Mesendoderm (in vitro differentiated cells): ENCODE data around the gene SHC2.

Source experiments
- DNase-seq: peaks from one replicate; pipeline ENCODE4 v3.0.0; 2013
- H2AK5ac ChIP-seq: 2 replicates; pipeline ENCODE4 v1.6.1; 2013; ENCODE audit warnings: low read length, inconsistent platforms
- H2BK120ac ChIP-seq: 2 replicates; pipeline ENCODE4 v1.6.1; 2013; ENCODE audit warnings: low read depth, mild to moderate bottlenecking, low read length, moderate library complexity, mixed read lengths
- H2BK15ac ChIP-seq: replicated peaks from 2 replicates; pipeline ENCODE4 v1.6.1; 2013; ENCODE audit warnings: low read depth, mild to moderate bottlenecking, moderate library complexity
- H2BK5ac ChIP-seq: 2 replicates; pipeline ENCODE4 v1.6.1; 2013; ENCODE audit warnings: low read length, inconsistent platforms
- H3K18ac ChIP-seq: 2 replicates; pipeline ENCODE4 v1.6.1; 2013; ENCODE audit warnings: mild to moderate bottlenecking, low read length, mixed read lengths
- H3K23ac ChIP-seq: one replicate; pipeline ENCODE4 v1.6.1; 2013; ENCODE audit warnings: low read length
- H3K27ac ChIP-seq: 2 replicates; pipeline ENCODE4 v1.5.1; 2013; ENCODE audit warnings: low read depth, mild to moderate bottlenecking, inconsistent platforms, low read length, moderate library complexity
- H3K27me3 ChIP-seq: 2 replicates; pipeline ENCODE4 v1.6.1; 2013; ENCODE audit warnings: low read length, control low read depth, mild to moderate bottlenecking, inconsistent platforms; ENCODE audit not compliant: insufficient read depth, poor library complexity
- H3K36me3 ChIP-seq: 2 replicates; pipeline ENCODE4 v1.6.1; 2013; ENCODE audit warnings: low read length, inconsistent platforms; ENCODE audit not compliant: control insufficient read depth, insufficient read depth
- H3K4ac ChIP-seq: one replicate; pipeline ENCODE4 v1.6.1; 2013; ENCODE audit warnings: low read depth, mild to moderate bottlenecking, low read length, moderate library complexity
- H3K4me1 ChIP-seq: 2 replicates; pipeline ENCODE4 v1.6.1; 2013; ENCODE audit warnings: low read depth, low read length, inconsistent platforms; ENCODE audit not compliant: control insufficient read depth
- H3K4me2 ChIP-seq: 2 replicates; pipeline ENCODE4 v1.6.1; 2013; ENCODE audit warnings: low read length
- H3K4me3 ChIP-seq: 2 replicates; pipeline ENCODE4 v1.5.1; 2013; ENCODE audit warnings: mild to moderate bottlenecking, low read length
- H3K56ac ChIP-seq: one replicate; pipeline ENCODE4 v1.6.1; 2013; ENCODE audit warnings: low read length
- H3K79me1 ChIP-seq: 2 replicates; pipeline ENCODE4 v1.6.1; 2013; ENCODE audit warnings: low read length, inconsistent platforms
- H3K79me2 ChIP-seq: 2 replicates; pipeline ENCODE4 v1.6.1; 2013; ENCODE audit warnings: mild to moderate bottlenecking, low read length; ENCODE audit not compliant: control insufficient read depth, insufficient read depth
- H3K9ac ChIP-seq: 2 replicates; pipeline ENCODE4 v1.6.1; 2013; ENCODE audit warnings: low read length, inconsistent platforms
- H4K5ac ChIP-seq: one replicate; pipeline ENCODE4 v1.6.1; 2013; ENCODE audit warnings: low read length
- H4K8ac ChIP-seq: one replicate; pipeline ENCODE4 v1.6.1; 2013; ENCODE audit warnings: low read depth, mild to moderate bottlenecking, control low read depth, low read length, moderate library complexity
- WGBS: extraction: QIAGEN DNeasy Blood & Tissue Kit; methylation state at CpG from one replicate; pipeline ENCODE4 v1.1.7; 2013; ENCODE audit warnings: low lambda C conversion rate, missing lambda C conversion rate; ENCODE audit not compliant: insufficient coverage; ENCODE audit errors: extremely low coverage; 5-methylcytosine and 5-hydroxymethylcytosine counted together

SHC2 gene

GRCh38 chr19:379796-380195 is 81.0 kb downstream of the SHC2 start:
- no CpG with 5 or more reads among the region's 16 CpGs for WGBS
- no peak overlapping the region for H2BK120ac ChIP-seq
- no peaks in the 10 kb centered on the region for H3K4me1 ChIP-seq

GRCh38 chr19:378706-379105 is 82.1 kb downstream of the SHC2 start:
- no peaks in the 10 kb centered on the region for H3K79me2 ChIP-seq
- no peak overlapping the region for H3K9ac ChIP-seq
- H2AK5ac ChIP-seq: no peak overlapping the region
- no peak overlapping the region for H4K5ac ChIP-seq
- H3K18ac ChIP-seq: no peak overlapping the region
- no peak overlapping the region for H3K4me2 ChIP-seq
- no peaks in the 10 kb centered on the region for H3K36me3 ChIP-seq
- H3K27me3 ChIP-seq: no peaks in the 10 kb centered on the region
- H2BK120ac ChIP-seq: no peak overlapping the region
- no peak overlapping the region for H3K4ac ChIP-seq
- H3K4me1 ChIP-seq: no peaks in the 10 kb centered on the region
- no peak overlapping the region for H2BK5ac ChIP-seq
- H3K27ac ChIP-seq: no peak overlapping the region
- no peaks in the 10 kb centered on the region for H3K79me1 ChIP-seq
- no peak overlapping the region for H4K8ac ChIP-seq
- H3K23ac ChIP-seq: no peak overlapping the region
- H2BK15ac ChIP-seq: no peak overlapping the region
- WGBS: no CpG with 5 or more reads among the region's 14 CpGs
- H3K56ac ChIP-seq: no peak overlapping the region
- no peak for DNase-seq
- no peak overlapping the region for H3K4me3 ChIP-seq

More at GRCh38 chr19:379796-380195, 81.0 kb downstream of the SHC2 start:
- Histone ChIP-seq H3K79me2 (no peaks in the 10 kb centered on the region), H4K8ac (no peak overlapping the region), H3K9ac (no peak overlapping the region), H4K5ac (no peak overlapping the region), H3K4me2 (no peak overlapping the region), H3K18ac (no peak overlapping the region), H2BK5ac (no peak overlapping the region), H3K4me3 (no peak overlapping the region), H2BK15ac (no peak overlapping the region), H3K4ac (no peak overlapping the region), H2AK5ac (no peak overlapping the region), H3K79me1 (no peaks in the 10 kb centered on the region), H3K56ac (no peak overlapping the region), H3K36me3 (no peaks in the 10 kb centered on the region), H3K27ac (no peak overlapping the region), H3K27me3 (no peaks in the 10 kb centered on the region), H3K23ac (no peak overlapping the region)
- DNase-seq: no peak

GRCh38 chr19:377801-378581 is 82.8 kb downstream of the SHC2 start:
- no peaks in the 10 kb centered on the region for H3K79me2 ChIP-seq
- no peaks in the 10 kb centered on the region for H3K27me3 ChIP-seq
- no peak overlapping the region for H3K56ac ChIP-seq
- no peak for DNase-seq
- H2BK120ac ChIP-seq: no peak overlapping the region
- H3K23ac ChIP-seq: no peak overlapping the region
- no peak overlapping the region for H2AK5ac ChIP-seq
- H3K18ac ChIP-seq: no peak overlapping the region
- H3K4me3 ChIP-seq: no peak overlapping the region
- no CpG with 5 or more reads among the region's 38 CpGs for WGBS
- H3K4me1 ChIP-seq: no peaks in the 10 kb centered on the region
- no peak overlapping the region for H4K5ac ChIP-seq
- no peak overlapping the region for H2BK5ac ChIP-seq
- no peak overlapping the region for H2BK15ac ChIP-seq
- H3K4me2 ChIP-seq: no peak overlapping the region
- no peak overlapping the region for H3K27ac ChIP-seq
- H3K79me1 ChIP-seq: no peaks in the 10 kb centered on the region
- H3K9ac ChIP-seq: no peak overlapping the region
- H3K36me3 ChIP-seq: no peaks in the 10 kb centered on the region
- no peak overlapping the region for H4K8ac ChIP-seq
- no peak overlapping the region for H3K4ac ChIP-seq

GRCh38 chr19:376111-376470 is 84.7 kb downstream of the SHC2 start:
- Histone ChIP-seq H3K18ac (no peak overlapping the region), H4K8ac (no peak overlapping the region), H2BK15ac (no peak overlapping the region), H3K27ac (no peak overlapping the region), H3K4ac (no peak overlapping the region), H3K36me3 (no peaks in the 10 kb centered on the region), H3K27me3 (no peaks in the 10 kb centered on the region), H2AK5ac (no peak overlapping the region), H3K4me2 (no peak overlapping the region), H3K79me2 (no peaks in the 10 kb centered on the region), H3K4me3 (no peak overlapping the region), H3K79me1 (no peaks in the 10 kb centered on the region), H4K5ac (no peak overlapping the region), H3K56ac (no peak overlapping the region), H3K23ac (no peak overlapping the region), H2BK5ac (no peak overlapping the region), H3K4me1 (no peaks in the 10 kb centered on the region), H2BK120ac (no peak overlapping the region), H3K9ac (no peak overlapping the region)
- WGBS: no CpG with 5 or more reads among the region's 8 CpGs
- no peak for DNase-seq

- WGBS: no CpG with 5 or more reads among the region's 43 CpGs
- Histone ChIP-seq H3K79me1 (no peaks in the 10 kb centered on the region), H3K36me3 (no peaks in the 10 kb centered on the region), H2AK5ac (no peak overlapping the region), H3K9ac (no peak overlapping the region), H4K5ac (no peak overlapping the region), H3K4me2 (no peak overlapping the region), H3K4me1 (no peaks in the 10 kb centered on the region), H3K27me3 (no peaks in the 10 kb centered on the region), H2BK120ac (no peak overlapping the region), H3K23ac (no peak overlapping the region), H3K4me3 (no peak overlapping the region), H3K4ac (no peak overlapping the region), H3K56ac (no peak overlapping the region), H3K18ac (no peak overlapping the region), H3K79me2 (no peaks in the 10 kb centered on the region), H2BK15ac (no peak overlapping the region), H4K8ac (no peak overlapping the region), H2BK5ac (no peak overlapping the region), H3K27ac (no peak overlapping the region)
- no peak for DNase-seq
Observed at GRCh38 chr19:375395-376110, 85.3 kb downstream of the SHC2 start.
